ENCODE results near the gene POLR2F.

DNA sequence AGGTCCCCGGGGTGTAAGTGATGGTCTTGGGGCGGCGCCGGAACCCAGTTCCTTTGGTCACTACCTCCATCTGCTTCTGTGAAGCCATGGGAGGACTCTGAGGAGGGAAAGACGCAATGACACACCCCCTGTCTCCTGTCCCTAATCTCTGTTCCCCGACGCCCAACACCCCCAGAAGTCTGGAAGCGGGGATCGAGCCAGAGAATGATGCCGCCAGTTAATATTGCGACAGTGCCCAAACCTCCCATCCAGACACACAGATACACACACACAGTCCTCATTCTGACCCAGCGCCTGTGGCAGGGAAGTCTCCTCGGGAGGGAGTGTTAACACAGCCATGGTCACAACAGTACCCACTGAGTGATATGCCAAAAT, 450 bp upstream of the POLR2F start:
- TF ChIP-seq, protein P1, sequence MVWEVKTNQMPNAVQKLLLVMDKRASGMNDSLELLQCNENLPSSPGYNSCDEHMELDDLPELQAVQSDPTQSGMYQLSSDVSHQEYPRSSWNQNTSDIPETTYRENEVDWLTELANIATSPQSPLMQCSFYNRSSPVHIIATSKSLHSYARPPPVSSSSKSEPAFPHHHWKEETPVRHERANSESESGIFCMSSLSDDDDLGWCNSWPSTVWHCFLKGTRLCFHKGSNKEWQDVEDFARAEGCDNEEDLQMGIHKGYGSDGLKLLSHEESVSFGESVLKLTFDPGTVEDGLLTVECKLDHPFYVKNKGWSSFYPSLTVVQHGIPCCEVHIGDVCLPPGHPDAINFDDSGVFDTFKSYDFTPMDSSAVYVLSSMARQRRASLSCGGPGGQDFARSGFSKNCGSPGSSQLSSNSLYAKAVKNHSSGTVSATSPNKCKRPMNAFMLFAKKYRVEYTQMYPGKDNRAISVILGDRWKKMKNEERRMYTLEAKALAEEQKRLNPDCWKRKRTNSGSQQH (CRISPR knock-in tag; IDR thresholded peaks at IDR 0.05): no peak
- no peak for TF ChIP-seq SPI1 (IDR thresholded peaks at IDR 0.05; ENCODE audit: borderline replicate concordance, low read depth, low read length)
- TF ChIP-seq POLR2AphosphoS5 (IDR thresholded peaks at IDR 0.05; ENCODE audit: control insufficient read depth, insufficient read depth, low read depth, low read length): no peak
- no peak for TF ChIP-seq CEBPB (tag; IDR thresholded peaks at IDR 0.05)
- no peak for TF ChIP-seq MYC (IDR thresholded peaks at IDR 0.05; ENCODE audit: low read depth, low read length)
- TF ChIP-seq MYC (CRISPR knock-in tag; IDR thresholded peaks at IDR 0.05; ENCODE audit: borderline replicate concordance, low read depth): no peak
- TF ChIP-seq FOSL1 (tag; conservative IDR thresholded peaks at IDR 0.05): no peak
- TF ChIP-seq CREM (IDR thresholded peaks at IDR 0.05; ENCODE audit: low read depth): no peak
